OCI-M2 (cell line): ENCODE results near the gene MYO9B.
"Not testable (repeated sequence)": the region's sequence is repeated elsewhere in the genome, so short reads cannot be mapped to it uniquely, and the experiment has no call there.

Experiments used
- DNase-seq: peaks from one replicate; lab custom pipeline; 2025; ENCODE audit not compliant: unreplicated experiment; lab: John Stamatoyannopoulos, UW

The MYO9B gene

DNA sequence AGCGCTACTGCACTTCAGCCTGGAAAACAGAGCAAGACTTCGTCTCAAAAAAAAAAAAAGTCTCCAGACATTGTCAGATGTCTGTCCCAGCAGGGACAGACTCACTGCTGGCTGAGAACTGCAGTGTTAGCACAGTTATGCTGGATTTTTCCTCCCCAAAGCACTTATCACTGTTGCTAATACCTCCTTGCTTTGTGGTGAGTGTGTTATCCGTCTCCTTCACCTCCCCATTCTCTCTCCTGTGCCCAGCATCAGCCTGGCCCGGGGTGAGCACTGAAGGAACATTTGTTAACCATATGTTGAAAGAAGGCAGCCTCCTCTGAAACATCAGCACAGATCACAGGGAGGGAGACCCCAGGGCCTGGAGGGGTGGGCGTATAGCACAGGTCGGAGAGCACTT lies 11.3 kb downstream of the MYO9B start:
- DNase-seq = no peak

DNA sequence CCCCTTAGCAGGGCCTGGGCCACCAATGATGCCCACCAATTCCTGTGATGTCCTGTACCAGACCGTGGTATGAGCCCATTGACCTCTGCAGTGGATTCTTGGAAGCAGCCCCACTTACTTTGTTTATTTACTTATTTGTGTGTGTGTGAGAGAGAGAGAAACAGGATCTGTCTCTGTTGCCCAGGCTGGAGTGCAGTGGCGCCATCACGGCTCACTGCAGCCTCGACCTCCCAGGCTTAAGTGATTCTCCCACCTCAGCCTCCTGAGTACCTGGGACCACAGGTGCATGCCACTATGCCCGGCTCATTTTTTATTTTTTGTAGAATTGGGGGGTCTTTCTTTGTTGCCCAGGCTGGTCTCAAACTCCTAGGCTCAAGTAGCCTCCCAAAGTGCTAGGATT lies 13.0 kb downstream of the MYO9B start:
- no peak for DNase-seq

DNA sequence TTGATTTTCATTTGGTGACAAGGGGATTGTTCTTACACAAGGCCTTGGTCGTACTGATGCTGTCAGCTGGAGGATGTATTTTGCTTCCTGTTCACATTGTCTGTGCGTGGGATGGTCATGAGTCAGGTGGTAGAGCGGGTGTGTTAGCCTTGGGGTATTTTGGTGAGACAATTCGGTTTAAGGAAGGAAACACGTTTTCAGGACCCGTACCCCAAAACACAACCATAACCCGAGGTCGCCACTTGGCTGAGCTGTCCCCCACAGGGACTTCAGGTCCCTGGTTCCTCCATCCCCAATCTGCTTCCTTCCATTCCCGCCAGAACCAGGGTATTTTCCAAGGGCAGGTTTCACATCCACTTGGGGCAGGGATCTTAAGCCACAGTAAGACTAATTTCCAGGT lies 15.0 kb downstream of the MYO9B start:
- DNase-seq = no peak

DNA sequence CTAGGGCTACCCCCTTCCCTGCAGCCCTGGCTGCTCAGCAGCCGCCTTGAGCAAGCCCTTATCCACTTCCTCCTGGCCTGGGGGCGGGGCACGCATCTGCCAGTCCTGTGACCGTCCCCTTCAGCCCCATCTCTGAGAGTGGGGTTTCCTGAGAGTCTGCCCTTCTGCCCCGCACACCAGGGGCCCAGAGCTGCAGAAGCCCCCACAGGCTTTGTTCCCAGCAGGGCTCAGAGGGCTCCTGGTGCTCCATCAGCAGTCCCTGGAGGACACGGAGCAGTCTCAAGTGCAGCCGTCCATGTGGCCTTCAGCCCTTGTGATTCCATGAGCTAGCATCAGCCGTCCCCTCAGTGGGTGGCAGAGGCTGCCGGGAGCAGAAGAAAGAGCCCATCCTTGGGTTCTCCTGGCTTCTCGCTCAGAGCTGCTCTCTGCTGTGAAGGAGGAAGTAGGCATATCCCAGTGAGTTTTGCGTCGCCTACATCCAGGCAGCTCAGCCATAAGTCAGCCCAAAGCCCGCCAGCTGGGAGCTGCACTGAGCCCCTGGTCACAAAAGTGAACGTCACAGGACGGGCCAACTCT lies 16.3 kb downstream of the MYO9B start:
- no peak for DNase-seq

DNA sequence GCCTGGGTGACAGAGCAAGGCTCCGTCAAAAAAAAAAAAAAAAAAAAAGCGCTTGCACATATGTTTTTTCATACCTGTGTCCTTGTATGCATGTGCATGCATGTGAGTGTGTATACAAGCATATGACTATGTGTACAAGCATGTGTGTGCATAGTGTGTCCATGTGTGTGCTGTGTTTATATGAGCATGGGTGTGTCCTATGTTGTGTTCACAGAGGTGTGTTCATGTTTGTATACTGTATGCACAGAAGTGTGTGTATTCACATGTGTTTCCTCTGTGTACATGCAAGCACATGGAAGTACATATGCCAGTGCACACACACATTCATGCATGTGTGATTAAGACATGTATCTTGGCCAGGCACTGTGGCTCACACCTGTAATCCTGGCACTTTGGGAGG lies 17.1 kb downstream of the MYO9B start:
- no peak for DNase-seq

DNA sequence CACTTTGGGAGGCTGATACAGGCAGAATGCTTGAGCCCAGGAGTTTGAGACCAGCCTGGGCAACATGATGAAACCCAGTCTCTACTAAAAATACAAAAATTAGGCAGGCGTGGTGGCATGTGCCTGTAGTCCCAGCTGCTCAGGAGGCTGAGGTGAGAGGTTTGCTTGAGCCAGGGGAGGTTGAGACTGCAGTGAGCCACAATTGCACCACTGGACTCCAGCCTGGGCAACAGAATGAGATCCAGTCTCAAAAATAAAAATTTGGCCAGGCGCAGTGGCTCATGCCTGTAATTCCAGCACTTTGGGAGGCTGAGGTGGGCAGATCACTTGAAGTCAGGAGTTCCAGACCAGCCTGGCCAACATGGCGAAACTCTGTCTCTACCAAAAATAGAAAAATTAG lies 19.1 kb downstream of the MYO9B start:
- DNase-seq = not testable (repeated sequence)

DNA sequence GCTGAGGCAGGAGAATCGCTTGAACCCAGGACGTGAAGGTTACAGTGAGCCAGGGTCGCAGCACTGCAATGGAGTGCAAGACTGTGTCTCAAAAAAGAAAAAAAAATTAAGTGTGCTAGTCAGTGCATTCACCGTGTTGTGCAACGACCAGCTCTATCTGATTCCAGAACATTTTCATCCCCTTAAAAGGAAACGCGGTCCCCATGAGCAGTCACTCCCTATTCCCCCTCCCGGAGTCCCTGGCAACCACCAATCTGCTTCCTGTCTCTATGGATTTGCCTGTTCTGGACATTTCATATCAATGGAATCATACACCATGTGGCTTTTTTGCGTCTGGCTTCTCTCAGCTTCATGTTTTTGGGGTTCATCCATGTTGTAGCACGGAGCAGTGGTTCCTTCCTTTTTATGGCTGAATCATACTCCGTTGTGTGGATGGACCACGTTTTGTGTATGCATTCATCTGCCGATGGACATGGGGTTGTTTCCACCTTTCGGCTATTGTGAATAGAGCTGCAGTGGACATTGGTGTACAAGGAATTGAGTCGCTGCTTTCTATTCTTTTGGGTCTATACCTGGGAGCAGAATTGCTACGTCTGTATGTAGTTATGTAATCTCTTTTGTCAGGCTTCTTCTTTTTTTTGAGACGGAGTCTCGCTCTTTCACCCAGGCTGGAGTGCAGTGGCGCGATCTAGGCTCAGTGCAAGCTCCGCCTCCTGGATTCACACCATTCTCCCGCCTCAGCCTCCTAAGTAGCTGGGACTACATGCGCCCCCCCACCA lies 19.8 kb downstream of the MYO9B start:
- DNase-seq = no peak

DNA sequence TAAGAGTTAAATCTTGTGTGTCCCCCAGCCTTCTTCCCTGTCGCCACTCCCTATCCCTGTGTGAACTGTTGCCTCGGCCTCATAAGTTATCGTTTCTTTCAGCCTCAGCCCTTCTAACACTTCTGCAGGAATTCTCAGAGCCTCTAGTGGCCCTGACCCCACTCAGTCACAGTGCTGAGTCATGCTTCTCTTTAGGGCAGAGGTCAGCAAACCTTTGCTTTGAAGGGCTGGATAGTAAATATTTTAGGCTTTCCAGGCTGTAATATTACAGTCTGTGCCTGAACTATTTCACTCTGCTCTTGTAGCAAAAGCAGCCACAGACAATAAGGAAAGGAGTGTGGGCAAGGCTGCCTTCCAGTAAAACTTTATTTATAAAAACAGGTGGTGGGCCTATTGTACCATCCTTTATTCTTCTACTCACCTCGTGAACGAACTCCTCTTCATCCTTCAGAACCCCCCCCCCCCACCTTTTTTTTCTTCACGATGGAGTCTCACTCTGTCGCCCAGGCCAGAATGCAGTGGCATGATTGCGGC lies 22.1 kb downstream of the MYO9B start:
- no peak for DNase-seq

DNA sequence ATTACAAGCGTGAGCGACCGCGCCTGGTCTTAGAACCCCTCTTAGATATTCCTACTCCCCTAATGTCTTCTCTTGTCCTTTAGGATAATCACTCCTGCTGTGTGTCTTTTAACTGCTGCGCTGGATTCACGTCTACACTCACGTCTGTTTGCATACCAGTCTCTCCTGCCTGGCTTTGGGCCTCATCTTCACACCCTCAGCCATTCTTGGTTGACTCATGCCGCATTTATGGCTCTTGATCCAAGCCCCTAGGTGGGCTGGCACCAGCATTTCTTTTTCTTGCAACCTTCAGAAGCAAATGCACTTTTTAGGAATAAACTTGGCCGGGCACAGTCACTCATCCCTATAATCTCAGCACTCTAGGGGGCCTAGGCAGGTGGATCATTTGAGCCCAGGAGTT lies 22.7 kb downstream of the MYO9B start:
- DNase-seq = no peak

DNA sequence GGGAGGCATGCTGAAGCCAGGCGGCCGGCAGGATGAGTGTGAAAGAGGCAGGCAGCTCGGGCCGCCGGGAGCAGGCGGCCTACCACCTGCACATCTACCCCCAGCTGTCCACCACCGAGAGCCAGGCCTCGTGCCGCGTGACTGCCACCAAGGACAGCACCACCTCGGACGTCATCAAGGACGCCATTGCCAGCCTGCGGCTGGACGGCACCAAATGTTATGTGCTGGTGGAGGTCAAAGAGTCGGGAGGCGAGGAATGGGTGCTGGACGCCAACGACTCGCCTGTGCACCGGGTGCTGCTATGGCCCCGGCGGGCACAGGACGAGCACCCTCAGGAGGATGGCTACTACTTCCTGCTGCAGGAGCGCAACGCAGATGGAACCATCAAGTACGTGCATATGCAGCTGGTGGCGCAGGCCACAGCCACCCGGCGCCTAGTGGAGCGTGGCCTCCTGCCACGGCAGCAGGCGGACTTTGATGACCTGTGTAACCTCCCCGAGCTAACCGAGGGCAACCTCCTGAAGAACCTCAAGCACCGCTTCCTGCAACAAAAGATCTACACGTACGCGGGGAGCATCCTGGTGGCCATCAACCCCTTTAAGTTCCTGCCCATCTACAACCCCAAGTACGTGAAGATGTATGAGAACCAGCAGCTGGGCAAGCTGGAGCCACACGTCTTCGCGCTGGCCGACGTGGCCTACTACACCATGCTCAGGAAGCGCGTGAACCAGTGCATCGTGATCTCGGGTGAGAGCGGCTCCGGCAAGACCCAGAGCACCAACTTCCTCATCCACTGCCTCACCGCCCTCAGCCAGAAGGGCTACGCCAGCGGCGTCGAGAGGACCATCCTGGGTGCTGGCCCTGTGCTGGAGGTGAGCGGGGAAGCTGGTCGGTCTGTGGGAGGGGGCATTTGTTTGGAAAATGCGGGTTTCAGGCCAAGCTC lies 26.4 kb downstream of the MYO9B start:
- DNase-seq = no peak

DNA sequence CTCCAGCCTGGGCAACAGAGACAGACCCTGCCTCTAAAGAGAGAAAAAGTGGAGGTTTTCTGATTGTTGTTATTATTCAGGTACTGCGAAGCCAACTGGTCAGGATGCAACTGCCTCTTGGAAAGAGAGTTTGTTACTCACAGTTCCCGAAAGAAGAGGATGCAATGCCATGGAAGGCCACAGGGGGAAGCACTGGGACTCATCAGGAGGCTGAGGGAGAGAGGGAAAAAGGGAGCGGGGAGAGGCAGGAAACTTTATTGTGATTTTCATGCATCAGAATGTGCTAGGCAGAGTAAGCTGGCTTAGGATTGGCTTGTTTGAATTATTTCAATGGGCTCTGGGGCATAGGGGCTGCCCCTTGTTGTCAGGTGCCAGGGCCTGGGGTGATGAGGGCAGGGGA lies 27.6 kb downstream of the MYO9B start:
- DNase-seq = no peak

DNA sequence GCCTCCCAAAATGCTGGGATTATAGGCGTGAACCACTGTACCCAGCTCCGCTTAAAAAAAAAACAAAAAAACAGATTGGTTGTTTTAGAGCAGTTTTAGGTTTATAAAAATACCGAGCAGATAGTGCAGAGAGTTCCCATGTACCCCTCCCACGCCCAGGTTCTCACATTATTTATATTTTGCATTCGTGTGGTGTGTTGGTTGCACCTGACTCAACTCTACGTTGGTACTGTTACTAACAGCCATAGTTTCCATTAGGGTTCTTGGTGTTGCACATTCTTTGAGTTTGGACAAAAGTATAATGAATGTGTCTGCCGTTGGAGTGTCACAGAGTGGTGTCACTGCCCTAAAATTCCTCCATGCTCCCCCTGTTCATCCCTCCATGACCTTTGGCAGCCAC lies 29.1 kb downstream of the MYO9B start:
- DNase-seq = no peak

DNA sequence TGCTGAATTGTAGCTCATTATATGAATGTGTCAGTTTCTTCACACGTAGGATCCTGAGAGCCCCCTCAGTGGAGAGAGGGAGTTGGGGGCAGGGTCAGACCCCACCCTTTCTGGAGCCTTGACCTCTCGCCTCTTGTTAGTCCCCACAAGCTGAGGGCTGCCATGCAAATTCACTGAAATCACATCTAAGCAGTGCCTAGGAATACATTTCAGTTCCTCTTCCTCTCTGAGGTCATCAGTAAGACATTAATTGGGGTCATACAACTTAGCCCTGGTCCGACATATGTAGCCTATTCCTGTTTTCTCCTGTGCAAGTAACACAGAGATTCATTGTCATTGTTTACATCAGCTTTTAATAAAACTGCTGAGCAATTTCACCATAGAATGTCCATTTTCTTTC lies 30.0 kb downstream of the MYO9B start:
- DNase-seq = no peak

DNA sequence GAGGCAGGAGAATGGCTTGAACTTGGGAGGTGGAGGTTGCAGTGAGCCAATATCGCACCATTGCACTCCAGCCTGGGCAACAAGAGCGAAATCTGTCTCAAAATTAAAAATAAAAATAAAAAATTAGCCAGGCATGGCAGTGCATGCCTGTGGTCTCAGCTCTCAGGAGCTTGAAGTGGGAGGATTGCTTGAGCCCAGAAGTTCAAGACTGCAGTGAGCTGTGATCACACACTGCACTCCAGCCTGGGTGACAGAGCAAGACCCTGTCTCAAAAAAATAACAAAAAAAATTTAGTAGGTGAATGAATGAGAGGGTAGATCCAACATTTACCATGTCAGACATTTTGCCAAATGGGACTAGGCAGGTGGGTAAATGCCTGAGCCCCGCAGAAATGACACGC lies 31.4 kb downstream of the MYO9B start:
- DNase-seq = not testable (repeated sequence)

DNA sequence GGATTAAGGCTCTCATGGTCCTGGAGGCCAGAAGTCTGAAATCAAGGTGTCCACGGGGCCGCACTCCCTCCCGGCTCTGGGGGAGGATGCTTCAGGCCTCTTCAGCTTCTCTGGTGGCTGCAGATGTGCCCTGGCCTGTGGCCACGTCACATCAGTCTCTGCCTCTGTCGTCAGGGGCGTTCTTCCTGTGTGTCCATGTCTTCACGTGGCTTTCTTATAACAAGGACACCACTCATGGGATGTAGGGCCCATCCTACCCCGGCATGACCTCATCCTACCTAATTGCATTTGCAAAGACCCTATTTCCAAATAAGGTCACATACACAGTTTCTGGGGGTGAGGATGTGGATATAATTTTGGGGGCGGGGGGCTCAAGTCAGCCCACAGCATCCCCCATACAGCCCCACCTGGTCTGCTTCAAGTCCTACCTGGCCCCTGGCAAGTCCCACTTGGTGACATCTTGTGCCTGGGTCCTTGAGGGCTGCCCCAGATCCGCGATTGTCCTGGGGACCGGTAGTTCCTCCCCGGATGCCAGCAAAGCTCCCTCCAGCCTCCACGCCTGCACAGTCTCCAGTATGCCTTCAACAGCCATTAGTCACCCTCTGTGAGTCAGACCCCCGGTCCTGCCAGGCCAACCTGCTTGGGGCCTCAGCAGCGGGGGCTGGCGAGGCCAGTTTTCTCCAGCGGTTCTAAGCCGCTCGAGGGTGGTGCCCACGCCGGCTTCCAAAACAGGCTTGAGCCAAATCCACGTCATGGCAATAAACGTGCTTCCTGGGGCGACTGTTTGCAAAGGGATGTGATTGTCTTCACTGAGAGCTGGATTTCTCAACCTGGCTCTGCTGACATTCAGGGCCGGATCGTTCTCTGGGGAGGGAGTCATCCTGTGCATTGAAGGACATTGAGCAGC lies 32.2 kb downstream of the MYO9B start:
- DNase-seq = no peak

DNA sequence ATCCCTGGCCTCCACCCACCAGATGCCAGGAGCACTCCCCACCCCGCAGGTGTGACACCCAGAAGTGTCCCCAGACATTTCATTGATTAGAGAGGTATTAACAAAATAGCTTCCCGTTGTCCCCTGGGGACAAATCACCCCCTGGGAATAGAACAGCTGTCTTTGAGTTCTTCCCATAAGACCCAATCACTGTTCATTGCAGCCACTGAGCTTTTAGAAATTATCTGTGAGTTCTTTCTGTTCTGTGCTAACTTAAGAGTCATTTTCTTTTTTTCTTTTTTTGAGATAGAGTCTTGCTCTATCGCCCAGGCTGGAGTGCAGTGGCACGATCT lies 32.8 kb downstream of the MYO9B start:
- no peak for DNase-seq

DNA sequence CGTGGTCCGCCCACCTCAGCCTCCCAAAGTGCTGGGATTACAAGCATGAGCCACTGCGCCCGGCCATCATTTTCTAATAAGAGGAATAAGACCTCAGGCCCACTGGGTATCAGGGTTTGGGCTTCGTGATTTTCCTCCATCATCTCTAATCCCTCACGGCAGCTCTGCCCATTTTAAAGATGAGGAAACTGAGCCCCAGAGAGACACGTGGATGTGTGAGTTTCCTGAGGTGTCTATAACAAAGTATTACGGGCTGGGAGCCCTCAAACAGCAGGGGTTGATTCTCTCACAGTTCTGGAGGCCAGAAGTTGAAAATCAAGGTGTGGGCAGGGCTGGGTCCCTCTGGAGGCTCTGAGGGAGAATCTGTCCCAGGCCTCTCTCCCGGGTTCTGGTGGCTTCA lies 33.7 kb downstream of the MYO9B start:
- DNase-seq = no peak

DNA sequence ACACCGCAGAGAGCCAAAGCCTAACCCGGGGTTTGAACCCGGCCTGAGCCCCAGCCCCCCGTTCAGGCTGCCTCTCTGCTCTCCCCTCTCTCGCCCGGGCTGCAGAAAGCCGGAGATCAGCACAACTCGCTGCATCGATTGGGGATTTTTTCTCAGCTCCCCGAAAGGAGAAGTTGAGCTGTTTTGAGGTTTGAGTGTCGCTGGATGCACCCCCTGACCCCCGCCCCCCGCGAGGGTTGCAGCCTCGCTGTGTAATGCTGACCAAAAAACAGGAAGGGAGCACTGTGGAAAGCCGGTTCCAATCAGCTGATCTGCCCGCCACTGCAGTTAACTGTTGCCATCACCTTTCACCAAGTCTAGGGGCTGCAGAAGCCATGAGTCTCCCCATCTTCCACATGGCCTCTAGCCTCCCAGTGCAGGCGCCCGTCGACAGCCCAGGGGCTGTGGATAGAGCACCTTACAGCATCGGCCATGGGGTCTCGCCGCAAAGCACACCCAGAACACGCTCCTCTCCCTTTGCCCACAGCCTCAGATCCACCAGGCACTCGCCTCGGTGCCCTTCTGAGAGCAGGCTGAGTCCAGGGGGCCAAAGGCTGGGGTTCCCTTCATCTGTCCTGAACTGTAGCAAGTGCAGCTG lies 34.5 kb downstream of the MYO9B start:
- no peak for DNase-seq

DNA sequence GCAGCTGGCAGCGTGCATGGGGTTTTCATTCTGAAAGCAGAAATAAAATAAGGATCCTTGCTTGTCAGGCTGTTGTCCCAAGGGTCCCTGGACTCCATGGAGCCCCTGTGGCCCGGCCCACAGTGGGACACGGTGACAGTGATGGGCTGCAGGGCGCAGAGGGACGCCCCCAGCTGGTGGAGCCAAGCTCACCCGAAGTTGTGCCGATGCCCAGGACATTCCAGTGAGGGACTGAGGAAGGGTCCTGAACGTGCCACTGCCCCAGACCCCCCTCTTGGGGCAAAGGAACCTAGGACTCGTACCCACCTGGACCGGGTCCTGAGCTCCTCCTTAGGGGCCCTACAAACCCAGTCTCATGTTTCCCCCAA lies 35.0 kb downstream of the MYO9B start:
- DNase-seq = no peak

DNA sequence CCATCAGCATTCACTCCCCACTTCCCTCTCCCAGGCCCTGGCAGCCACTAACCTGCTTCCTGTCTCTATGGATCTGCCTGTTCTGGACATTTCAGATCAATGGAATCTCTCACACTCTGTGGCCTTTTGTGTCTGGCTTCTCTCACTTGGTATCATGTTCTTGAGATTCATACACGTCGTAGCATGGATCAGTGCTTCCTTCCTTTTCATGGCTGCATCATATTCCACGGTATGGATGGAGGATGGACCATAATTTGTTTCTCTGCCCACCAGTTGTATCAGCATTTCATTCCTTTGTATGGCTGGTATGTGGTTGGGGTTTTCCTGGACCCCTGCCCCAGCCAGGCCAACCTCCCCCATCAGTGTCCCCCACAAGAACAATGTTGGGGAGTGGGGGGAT lies 36.2 kb downstream of the MYO9B start:
- DNase-seq = no peak
